Measurements from ENCODE around the gene KPTN. TPM values are rescaled to one million over a fixed set of nuclear protein-coding genes. Genes with fewer than 3 reads are reported as not detected.

Gene KPTN
- total RNA-seq, 1 experiment from 2014 or later, result 19.7 TPM

- no peak for DNase-seq
- Histone ChIP-seq H3K9me3 (no peaks in the 10 kb centered on the region), H3K36me3 (ENCODE audit: control insufficient read depth, insufficient read depth, low read length) (no peaks in the 10 kb centered on the region), H3K4me1 (0 out of 2 replicates have a peak, but pooled peaks cover 5% of the 10 kb centered on the region), H3K4me3 (ENCODE audit: low read depth, low read length) (no peak overlapping the region), H3K27me3 (replicated peaks; ENCODE audit: control insufficient read depth, insufficient read depth, low read length) (no peaks in the 10 kb centered on the region)
- POLR2A ChIA-PET, result no interaction called here
- no TSS peak for BruUV-seq (replicated peaks)
- TF ChIP-seq CTCF (IDR thresholded peaks at IDR 0.05; ENCODE audit: insufficient read depth in 1 of 2, low read depth in 1 of 2, low read length in 1 of 2, severe bottlenecking in 1 of 2, unreplicated experiment in 1 of 2), result no peak
- no peaks in the 10 kb centered on the region for H3K9me3 Mint-ChIP-seq (ENCODE audit: unreplicated experiment)
- no peaks in the 10 kb centered on the region for H3K4me1 Mint-ChIP-seq (ENCODE audit: low read depth, unreplicated experiment)
- H3K27me3 Mint-ChIP-seq (ENCODE audit: insufficient read depth, unreplicated experiment), result no peaks in the 10 kb centered on the region
- no peak overlapping the region for H3K4me3 Mint-ChIP-seq (ENCODE audit: unreplicated experiment)
- intact Hi-C loops (cut with micrococcal nuclease; ENCODE audit: unreplicated experiment), result no loop called here
- CTCF ChIA-PET, result interaction anchor here (0.6 to 1.3 kb wide), 4 partner anchors 8 to 209 kb away, joined by 4 to 5 read pairs (median 4); partner anchors contain the start of gene NAPA
- H3K27ac Mint-ChIP-seq (ENCODE audit: unreplicated experiment), result no peak overlapping the region
- H3K36me3 Mint-ChIP-seq (ENCODE audit: insufficient read depth, unreplicated experiment), result no peaks in the 10 kb centered on the region
Measured at GRCh38 chr19:47529018-47529742, 45.2 kb upstream of the KPTN start.

GRCh38 chr19:47526798-47527197, 42.8 kb upstream of the KPTN start:
- intact Hi-C loops (cut with micrococcal nuclease; ENCODE audit: unreplicated experiment), result no loop called here
- no peaks in the 10 kb centered on the region for H3K36me3 ChIP-seq (ENCODE audit: control insufficient read depth, insufficient read depth, low read length)
- ChIA-PET CTCF (no interaction called here), POLR2A (no interaction called here)
- no TSS peak for BruUV-seq (replicated peaks)
- no peak for DNase-seq
- no peak overlapping the region for H3K4me3 ChIP-seq (ENCODE audit: low read depth, low read length)
- Mint-ChIP-seq H3K36me3 (ENCODE audit: insufficient read depth, unreplicated experiment) (no peaks in the 10 kb centered on the region), H3K27ac (ENCODE audit: unreplicated experiment) (no peak overlapping the region), H3K4me3 (ENCODE audit: unreplicated experiment) (no peak overlapping the region), H3K9me3 (ENCODE audit: unreplicated experiment) (no peaks in the 10 kb centered on the region), H3K4me1 (ENCODE audit: low read depth, unreplicated experiment) (no peaks in the 10 kb centered on the region), H3K27me3 (ENCODE audit: insufficient read depth, unreplicated experiment) (no peaks in the 10 kb centered on the region)
- no peaks in the 10 kb centered on the region for H3K4me1 ChIP-seq
- H3K27me3 ChIP-seq (replicated peaks; ENCODE audit: control insufficient read depth, insufficient read depth, low read length), result no peaks in the 10 kb centered on the region
- no peak for TF ChIP-seq CTCF (IDR thresholded peaks at IDR 0.05; ENCODE audit: insufficient read depth in 1 of 2, low read depth in 1 of 2, low read length in 1 of 2, severe bottlenecking in 1 of 2, unreplicated experiment in 1 of 2)
- H3K9me3 ChIP-seq, result no peaks in the 10 kb centered on the region

GRCh38 chr19:47523473-47523872, 39.5 kb upstream of the KPTN start:
- no TSS peak for BruUV-seq (replicated peaks)
- intact Hi-C loops (cut with micrococcal nuclease; ENCODE audit: unreplicated experiment), result no loop called here
- TF ChIP-seq CTCF (IDR thresholded peaks at IDR 0.05; ENCODE audit: insufficient read depth in 1 of 2, low read depth in 1 of 2, low read length in 1 of 2, severe bottlenecking in 1 of 2, unreplicated experiment in 1 of 2), result no peak
- no peaks in the 10 kb centered on the region for H3K9me3 ChIP-seq
- Mint-ChIP-seq H3K27ac (ENCODE audit: unreplicated experiment) (no peak overlapping the region), H3K4me1 (ENCODE audit: low read depth, unreplicated experiment) (peaks cover 6% of the 10 kb centered on the region), H3K9me3 (ENCODE audit: unreplicated experiment) (no peaks in the 10 kb centered on the region), H3K36me3 (ENCODE audit: insufficient read depth, unreplicated experiment) (no peaks in the 10 kb centered on the region), H3K4me3 (ENCODE audit: unreplicated experiment) (no peak overlapping the region), H3K27me3 (ENCODE audit: insufficient read depth, unreplicated experiment) (no peaks in the 10 kb centered on the region)
- H3K36me3 ChIP-seq (ENCODE audit: control insufficient read depth, insufficient read depth, low read length), result no peaks in the 10 kb centered on the region
- no peak overlapping the region for H3K4me3 ChIP-seq (ENCODE audit: low read depth, low read length)
- H3K4me1 ChIP-seq, result no peaks in the 10 kb centered on the region
- no peak for DNase-seq
- ChIA-PET CTCF (interaction anchor here (1.2 kb wide), 1 partner anchor 184 kb away, joined by 4 read pairs; no protein-coding TSS in a partner anchor), POLR2A (no interaction called here)
- no peaks in the 10 kb centered on the region for H3K27me3 ChIP-seq (replicated peaks; ENCODE audit: control insufficient read depth, insufficient read depth, low read length)
